Raji (cell line): ENCODE data around the gene TRAK1.

Source experiments
- POLR2A ChIP-seq: IDR thresholded peaks from 2 replicates; pipeline ENCODE4 v1.6.1; 2011; ENCODE audit warnings: low read depth, low read length, control low read depth; ENCODE audit not compliant: insufficient read depth

TRAK1 gene

GRCh38 chr3:42229942-42230688, 139.0 kb downstream of the TRAK1 start:
- no peak for TF ChIP-seq POLR2A

GRCh38 chr3:42230860-42231259, 139.7 kb downstream of the TRAK1 start:
- no peak for TF ChIP-seq POLR2A

DNA sequence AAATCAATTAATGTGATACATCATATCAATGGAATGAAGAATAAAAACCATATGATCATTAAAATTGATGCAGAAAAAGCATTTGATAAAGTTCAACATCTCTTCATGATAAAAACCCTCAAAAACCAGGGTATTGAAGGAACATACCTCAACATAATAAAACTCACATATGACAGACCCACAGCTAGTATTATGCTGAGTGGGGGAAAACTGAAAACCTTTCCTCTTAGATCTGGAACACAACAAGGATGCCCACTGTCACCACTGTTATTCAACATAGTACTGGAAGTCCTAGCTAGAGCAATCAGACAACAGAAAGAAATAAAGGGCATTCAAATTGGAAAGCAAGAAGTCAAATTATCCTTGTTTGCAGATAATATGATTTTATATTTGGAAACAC, 144.4 kb downstream of the TRAK1 start:
- no peak for TF ChIP-seq POLR2A

DNA sequence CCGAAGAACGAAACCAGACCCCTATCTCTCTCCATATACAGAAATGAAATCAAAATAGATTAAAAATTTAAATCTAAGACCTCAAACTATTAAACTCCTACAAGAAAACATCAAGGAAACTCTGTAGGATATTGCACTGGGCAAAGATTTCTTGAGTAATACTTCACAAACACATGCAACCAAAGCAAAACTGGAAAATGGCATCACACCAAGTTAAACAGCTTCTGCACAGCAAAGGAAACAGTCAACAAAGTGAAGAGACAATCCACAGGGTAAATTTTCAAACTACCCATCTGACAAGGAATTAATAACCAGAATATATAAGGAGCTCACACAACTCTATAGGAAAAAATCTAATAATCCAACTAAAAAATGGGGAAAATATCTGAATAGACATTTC, 145.5 kb downstream of the TRAK1 start:
- no peak for TF ChIP-seq POLR2A

DNA sequence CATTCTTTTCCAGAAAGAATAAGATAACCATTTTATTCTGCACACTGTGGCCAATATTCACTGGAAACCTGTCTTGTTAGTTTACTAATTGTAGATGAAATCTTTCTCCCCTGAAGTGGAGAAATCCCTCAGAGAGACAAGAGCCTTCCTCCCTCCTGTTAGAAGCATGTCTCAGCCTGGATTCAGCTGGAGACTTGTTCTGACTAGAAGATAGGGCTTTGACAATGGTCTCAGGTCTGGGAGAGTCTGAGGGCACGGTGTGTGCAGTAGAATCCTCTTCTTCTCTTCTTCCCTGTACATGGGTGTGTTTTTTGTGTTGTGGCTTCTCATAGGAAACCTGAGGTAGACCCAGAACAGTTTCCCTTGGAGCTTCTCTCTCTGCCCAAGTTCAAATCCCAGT, 154.9 kb downstream of the TRAK1 start:
- no peak for TF ChIP-seq POLR2A

DNA sequence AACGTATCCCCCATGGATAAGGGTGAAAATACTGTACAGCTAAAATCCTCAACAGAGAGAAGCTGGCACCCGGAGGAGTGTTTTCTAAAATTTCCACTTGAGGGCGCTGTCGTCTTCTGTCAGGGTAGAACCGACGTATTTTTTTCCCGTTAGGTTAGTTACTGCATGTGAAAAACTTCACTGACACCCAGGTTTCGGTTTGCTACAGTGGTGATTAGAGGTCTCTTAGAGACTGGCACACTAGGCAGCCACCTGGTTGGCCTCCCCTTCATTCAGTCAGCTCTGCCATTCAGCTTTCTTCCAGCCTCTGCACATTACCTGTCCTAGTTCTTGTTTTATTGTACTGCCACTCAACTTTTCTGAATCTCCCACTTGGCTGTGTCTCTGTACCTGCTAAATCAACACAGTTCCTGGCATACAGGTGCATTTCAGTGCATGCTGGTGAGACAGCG, 156.4 kb downstream of the TRAK1 start:
- no peak for TF ChIP-seq POLR2A

DNA sequence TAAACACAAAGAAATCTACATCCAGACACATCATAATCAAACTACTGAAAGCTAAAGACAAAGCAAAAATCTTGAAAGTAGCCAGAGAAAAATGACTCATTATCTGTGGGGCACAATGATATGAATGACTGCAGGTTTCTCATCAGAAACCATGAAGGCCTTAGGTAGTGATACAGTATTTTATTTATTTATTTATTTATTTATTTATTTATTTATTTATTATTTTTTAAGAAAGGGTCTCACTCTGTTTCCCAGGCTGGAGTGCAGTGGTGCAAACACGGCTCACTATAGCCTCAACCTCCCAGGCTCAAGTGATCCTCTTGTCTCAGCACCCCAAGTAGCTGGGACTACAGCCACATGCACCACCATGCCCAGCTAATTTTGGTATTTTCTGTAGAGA, 159.6 kb downstream of the TRAK1 start:
- TF ChIP-seq POLR2A, result no peak

DNA sequence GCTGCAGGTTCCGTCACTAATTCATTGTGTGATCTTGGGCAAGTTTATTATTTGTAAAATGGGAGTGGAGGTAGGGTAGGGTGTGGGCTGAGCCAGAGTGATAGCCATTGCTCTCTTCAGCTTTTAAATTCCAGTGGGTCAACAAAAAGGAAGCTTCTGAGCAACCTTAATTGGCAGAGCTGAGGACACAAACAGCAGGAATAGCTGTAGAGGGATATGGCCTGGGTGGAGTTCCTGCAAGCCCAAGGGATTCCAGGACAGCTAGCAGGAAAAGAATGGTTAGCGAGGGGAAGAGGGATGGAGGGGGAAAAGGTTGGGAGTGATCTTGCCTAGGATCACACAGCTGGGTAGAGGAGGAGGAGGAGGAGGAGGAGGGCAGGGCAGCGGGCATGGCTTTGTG, 163.4 kb downstream of the TRAK1 start:
- TF ChIP-seq POLR2A, result no peak

DNA sequence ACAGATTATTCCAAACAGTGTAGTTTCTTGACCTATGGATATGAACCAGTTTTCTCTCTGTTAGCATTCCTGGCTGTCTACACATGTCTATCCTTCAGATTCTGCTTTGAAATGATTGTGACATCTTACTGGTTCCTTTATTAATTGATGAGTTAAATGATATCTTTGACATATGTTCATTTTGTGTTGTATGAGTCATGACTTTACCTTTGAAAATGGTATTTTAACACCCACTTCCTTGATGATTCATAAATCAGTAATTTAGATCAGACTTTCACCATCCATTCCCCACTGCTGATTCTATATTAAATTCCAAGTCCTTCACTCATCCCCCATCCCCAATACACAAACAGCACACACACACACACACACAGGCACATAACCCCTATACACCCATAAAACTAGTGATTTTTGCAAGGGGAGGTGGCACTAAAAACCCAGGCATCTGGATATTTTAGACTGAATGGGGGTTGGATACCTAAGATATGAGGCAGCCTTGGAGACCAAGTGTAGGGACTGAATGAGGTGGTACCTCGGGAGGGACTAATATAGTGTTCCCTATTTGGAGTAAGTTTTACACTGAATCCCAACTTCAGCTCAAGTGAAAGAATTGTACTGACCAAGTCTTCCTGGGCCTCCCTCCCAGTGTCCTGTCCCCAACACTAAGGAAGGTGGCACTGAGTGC, 165.1 kb downstream of the TRAK1 start:
- no peak for TF ChIP-seq POLR2A

DNA sequence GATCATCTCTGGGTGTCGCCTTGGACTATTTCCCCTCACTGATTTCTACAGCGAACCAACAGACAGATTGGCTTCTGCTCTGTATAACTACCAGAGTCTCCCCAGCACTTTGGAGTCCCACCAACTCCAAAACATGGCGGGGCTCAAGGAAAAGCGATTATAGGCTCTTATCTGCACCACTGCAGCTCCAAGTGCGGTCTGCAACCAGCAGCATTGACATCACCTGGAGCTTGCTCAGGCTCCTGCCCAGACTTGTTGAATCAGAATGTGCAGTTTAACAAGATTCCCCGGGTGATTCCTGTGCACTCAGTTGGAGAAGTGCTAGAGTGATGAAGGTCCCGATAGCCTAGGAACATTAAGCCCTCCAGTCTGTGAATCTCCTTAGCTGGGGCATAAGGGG, 165.8 kb downstream of the TRAK1 start:
- TF ChIP-seq POLR2A, result no peak

- no peak for TF ChIP-seq POLR2A
These were observed 171.4 kb downstream of the TRAK1 start for GRCh38 chr3:42262525-42262924.

DNA sequence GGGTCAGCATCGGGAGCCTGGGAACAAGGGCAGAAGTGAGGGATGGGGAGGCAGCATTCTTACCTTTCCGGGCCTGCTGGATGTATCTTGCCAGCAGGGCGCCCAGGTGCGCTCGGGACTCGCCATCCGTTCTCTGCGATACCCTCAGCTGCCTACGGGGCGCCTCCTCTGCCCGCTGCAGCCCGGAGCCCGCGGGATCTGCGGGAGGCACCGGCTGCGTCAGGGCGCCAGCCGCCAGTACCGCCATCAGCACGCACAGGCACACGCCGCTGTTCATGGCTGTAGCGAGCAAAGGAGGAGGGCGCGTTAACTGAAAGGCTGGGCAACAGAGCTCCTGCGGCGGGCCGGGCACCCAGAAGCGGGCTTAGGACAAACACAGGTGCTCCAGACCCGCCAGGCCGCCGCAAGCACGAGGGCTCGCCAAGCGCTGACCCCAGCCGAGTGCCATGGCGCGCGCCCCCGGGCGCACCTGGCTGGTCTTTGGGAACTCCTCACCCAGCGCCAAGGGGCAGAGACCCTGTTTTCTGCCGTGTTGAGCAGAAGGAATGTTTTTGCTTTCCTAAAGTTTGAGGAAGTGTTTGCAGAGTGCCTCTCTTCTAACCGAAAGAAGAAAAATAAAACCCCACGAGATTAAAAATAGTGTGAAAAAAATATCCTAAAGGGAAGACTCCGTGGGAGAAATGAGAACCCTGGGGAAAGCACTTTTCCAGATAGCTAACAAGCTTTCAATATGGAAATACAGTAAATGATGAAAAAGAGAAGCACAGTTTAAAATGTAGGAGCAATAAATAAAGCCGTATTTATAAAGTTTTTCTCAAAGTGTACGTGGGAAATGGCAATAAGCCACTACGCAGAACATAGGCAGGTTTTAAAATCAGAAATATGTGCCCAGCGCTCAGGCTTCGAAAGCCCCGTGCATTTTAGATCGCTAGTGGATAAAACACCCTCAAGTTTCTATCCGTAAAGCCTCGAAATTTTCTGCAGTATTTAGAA, 172.5 kb downstream of the TRAK1 start:
- no peak for TF ChIP-seq POLR2A

- TF ChIP-seq POLR2A, result no peak
These were observed 173.4 kb downstream of the TRAK1 start for GRCh38 chr3:42264399-42265058.

GRCh38 chr3:42265059-42265991, 174.2 kb downstream of the TRAK1 start:
- no peak for TF ChIP-seq POLR2A
